Measurements from ENCODE around the gene CDKN2B. TPM values are rescaled to one million over a fixed set of nuclear protein-coding genes. Genes with fewer than 3 reads are reported as not detected.

Gene CDKN2B
- total and polyA plus RNA-seq, 2 experiments from 2014 or later, result 0.29 to 0.83 TPM

- TF ChIP-seq REST (IDR thresholded peaks at IDR 0.05; ENCODE audit: unreplicated experiment) (no peak), ZNF331 (CRISPR knock-in tag; IDR thresholded peaks at IDR 0.05; ENCODE audit: low read depth) (no peak), EZH2 (IDR thresholded peaks at IDR 0.05; ENCODE audit: low read depth, unreplicated experiment) (peak; percentile 68), POLR2AphosphoS5 (IDR thresholded peaks at IDR 0.05; ENCODE audit: low read depth) (no peak), JUNB (IDR thresholded peaks at IDR 0.05; ENCODE audit: unreplicated experiment) (no peak), ZNF114 (CRISPR knock-in tag; IDR thresholded peaks at IDR 0.05) (no peak), EZH2phosphoT487 (IDR thresholded peaks at IDR 0.05; ENCODE audit: unreplicated experiment) (no peak)
Observed at GRCh38 chr9:22005702-22006606, 3.2 kb downstream of the CDKN2B start (continued).

GRCh38 chr9:22005021-22005701 lies 3.9 kb downstream of the CDKN2B start:
- Mint-ChIP-seq H3K9me3 (no peaks in the 10 kb centered on the region), H3K27me3 (ENCODE audit: insufficient read depth, low read depth, poor library complexity) (peaks cover 88% of the 10 kb centered on the region), H3K27ac (no peak overlapping the region), H3K36me3 (ENCODE audit: low read depth) (no peaks in the 10 kb centered on the region), H3K4me1 (peaks cover 20% of the 10 kb centered on the region), H3K4me3 (peak overlapping the region; percentile 71)
- H3K27me3 ChIP-seq (ENCODE audit: insufficient read depth), result peaks cover 92% of the 10 kb centered on the region
- peak; percentile 62 for TF ChIP-seq EZH2 (IDR thresholded peaks at IDR 0.05; ENCODE audit: low read depth, unreplicated experiment)
- TF ChIP-seq ZNF114 (CRISPR knock-in tag; IDR thresholded peaks at IDR 0.05), result no peak
- TF ChIP-seq CTCF (conservative IDR thresholded peaks at IDR 0.05; ENCODE audit: low read depth in 2 of 2), result peak in 1 of 2 experiments; percentile 36; a peak in 1 of 4 replicates
- no peak for TF ChIP-seq NANOG (IDR thresholded peaks at IDR 0.05; ENCODE audit: borderline replicate concordance)
- H3K4me3 ChIP-seq, result peak overlapping the region; percentile 61
- no peaks in the 10 kb centered on the region for H3K9me2 ChIP-seq (ENCODE audit: insufficient read depth)
- H3K4me2 ChIP-seq, result peak overlapping the region; percentile 90
- H4K20me1 ChIP-seq (replicated peaks; ENCODE audit: insufficient read depth), result no peaks in the 10 kb centered on the region
- H3K4me1 ChIP-seq (ENCODE audit: insufficient read depth), result peaks cover 17% of the 10 kb centered on the region
- peak overlapping the region; percentile 92 for H2AFZ ChIP-seq
- ATAC-seq (peak; percentile 48), DNase-seq (ENCODE audit: low spot score) (peak; percentile 84)
- no peak overlapping the region for H3K27ac ChIP-seq (ENCODE audit: low read depth)
- peaks cover 17% of the 10 kb centered on the region for H3F3A ChIP-seq (replicated peaks; ENCODE audit: low read depth)
- H3K79me2 ChIP-seq (replicated peaks; ENCODE audit: insufficient read depth), result no peaks in the 10 kb centered on the region
- no peaks in the 10 kb centered on the region for H3K36me3 ChIP-seq (ENCODE audit: insufficient read depth)
